DOHH2 (cell line): Measurements from ENCODE around the gene TOGARAM2.

Experiments used
- EZH2phosphoT487 ChIP-seq: fragments of 200-600 bp; sonication (generic); IDR thresholded peaks from 2 replicates; pipeline ENCODE4 v1.6.1; 2017; ENCODE audit warnings: borderline replicate concordance, mild to moderate bottlenecking, antibody characterized with exemption, low read length, moderate library complexity, mixed read lengths
- TF ChIP-seq, protein P1 (sequence below): fragments of 200-600 bp; sonication (generic); IDR thresholded peaks from one replicate; pipeline ENCODE4 v1.5.1; 2014; ENCODE audit warnings: antibody characterized with exemption, mild to moderate bottlenecking, low read depth, low read length; ENCODE audit not compliant: poor library complexity, severe bottlenecking

DNA sequence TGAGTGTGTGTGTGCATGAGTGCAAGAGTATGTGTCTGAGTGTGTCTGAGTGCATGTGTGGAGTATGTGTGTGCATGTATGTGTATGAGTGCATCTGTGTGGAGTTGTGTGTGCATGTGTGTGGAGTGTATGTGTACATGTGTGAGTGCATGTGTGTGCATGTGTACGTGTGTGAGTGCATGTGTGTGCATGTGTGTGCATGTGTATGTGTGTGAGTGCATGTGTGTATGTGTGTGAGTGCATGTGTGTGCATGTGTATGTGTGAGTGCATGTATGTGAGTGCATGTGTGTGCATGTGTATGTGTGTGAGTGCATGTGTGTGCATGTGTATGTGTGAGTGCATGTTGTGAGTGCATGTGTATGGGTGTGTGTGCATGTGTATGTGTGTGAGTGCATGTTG, 23.7 kb downstream of the TOGARAM2 start:
- TF ChIP-seq, protein P1, sequence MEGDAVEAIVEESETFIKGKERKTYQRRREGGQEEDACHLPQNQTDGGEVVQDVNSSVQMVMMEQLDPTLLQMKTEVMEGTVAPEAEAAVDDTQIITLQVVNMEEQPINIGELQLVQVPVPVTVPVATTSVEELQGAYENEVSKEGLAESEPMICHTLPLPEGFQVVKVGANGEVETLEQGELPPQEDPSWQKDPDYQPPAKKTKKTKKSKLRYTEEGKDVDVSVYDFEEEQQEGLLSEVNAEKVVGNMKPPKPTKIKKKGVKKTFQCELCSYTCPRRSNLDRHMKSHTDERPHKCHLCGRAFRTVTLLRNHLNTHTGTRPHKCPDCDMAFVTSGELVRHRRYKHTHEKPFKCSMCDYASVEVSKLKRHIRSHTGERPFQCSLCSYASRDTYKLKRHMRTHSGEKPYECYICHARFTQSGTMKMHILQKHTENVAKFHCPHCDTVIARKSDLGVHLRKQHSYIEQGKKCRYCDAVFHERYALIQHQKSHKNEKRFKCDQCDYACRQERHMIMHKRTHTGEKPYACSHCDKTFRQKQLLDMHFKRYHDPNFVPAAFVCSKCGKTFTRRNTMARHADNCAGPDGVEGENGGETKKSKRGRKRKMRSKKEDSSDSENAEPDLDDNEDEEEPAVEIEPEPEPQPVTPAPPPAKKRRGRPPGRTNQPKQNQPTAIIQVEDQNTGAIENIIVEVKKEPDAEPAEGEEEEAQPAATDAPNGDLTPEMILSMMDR, result no peak
- TF ChIP-seq EZH2phosphoT487, result no peak
